Neural progenitor cell (in vitro differentiated cells): ENCODE results near the gene OR11L1. TPM values are rescaled to one million over a fixed set of nuclear protein-coding genes. Genes with fewer than 3 reads are reported as not detected.

ENCODE experiments used
- DNase-seq: peaks from one replicate; pipeline ENCODE4 v3.0.0-alpha.2; 2016; ENCODE audit warnings: low spot score
- H2AFZ ChIP-seq: fragments of 200-600 bp; sonication (generic); replicated peaks from 2 replicates; pipeline ENCODE4 v1.6.1; 2016; ENCODE audit warnings: antibody characterized with exemption
- H3F3A ChIP-seq: fragments of 200-600 bp; sonication (generic); 2 replicates; pipeline ENCODE4 v1.6.1; 2016; ENCODE audit warnings: antibody characterized with exemption, low read depth
- H3K27ac ChIP-seq: fragments of 200-600 bp; sonication (generic); 2 replicates; pipeline ENCODE4 v1.5.1; 2016; ENCODE audit warnings: mild to moderate bottlenecking
- H3K27me3 ChIP-seq: fragments of 200-600 bp; sonication (generic); 2 replicates; pipeline ENCODE4 v1.6.1; 2016; ENCODE audit warnings: mild to moderate bottlenecking, moderate library complexity
- H3K36me3 ChIP-seq: fragments of 200-600 bp; sonication (generic); 2 replicates; pipeline ENCODE4 v1.5.1; 2016
- H3K4me1 ChIP-seq: fragments of 200-600 bp; sonication (generic); 2 replicates; pipeline ENCODE4 v1.6.1; 2016; ENCODE audit warnings: mixed run types
- H3K4me2 ChIP-seq: fragments of 200-600 bp; sonication (generic); 2 replicates; pipeline ENCODE4 v1.6.1; 2016
- H3K4me3 ChIP-seq: fragments of 200-600 bp; sonication (generic); 2 replicates; pipeline ENCODE4 v1.5.1; 2016
- H3K79me2 ChIP-seq: fragments of 200-600 bp; sonication (generic); 2 replicates; pipeline ENCODE4 v1.6.1; 2016; ENCODE audit warnings: low read depth
- H3K9ac ChIP-seq: fragments of 200-600 bp; sonication (generic); 2 replicates; pipeline ENCODE4 v1.6.1; 2016
- H3K9me3 ChIP-seq: fragments of 200-600 bp; sonication (generic); 2 replicates; pipeline ENCODE4 v1.5.1; 2016; ENCODE audit warnings: low read depth
- H4K20me1 ChIP-seq: fragments of 200-600 bp; sonication (generic); 2 replicates; pipeline ENCODE4 v1.6.1; 2016; ENCODE audit warnings: low read depth
- H3K27ac Mint-ChIP-seq: 3 replicates; pipeline ENCODE4 v1.8.0; 2021; ENCODE audit warnings: mixed read lengths
- H3K27me3 Mint-ChIP-seq: 2 replicates; pipeline ENCODE4 v1.8.0; 2022; ENCODE audit warnings: low read depth, mild to moderate bottlenecking, inconsistent platforms, moderate library complexity, mixed read lengths; ENCODE audit not compliant: insufficient read depth
- H3K36me3 Mint-ChIP-seq: 3 replicates; pipeline ENCODE4 v1.8.0; 2021; ENCODE audit warnings: mixed read lengths
- H3K4me1 Mint-ChIP-seq: 3 replicates; pipeline ENCODE4 v1.8.0; 2021; ENCODE audit warnings: mixed read lengths
- H3K4me3 Mint-ChIP-seq: 3 replicates; pipeline ENCODE4 v1.8.0; 2021; ENCODE audit warnings: mild to moderate bottlenecking, moderate library complexity, mixed read lengths
- H3K9me3 Mint-ChIP-seq: 3 replicates; pipeline ENCODE4 v1.8.0; 2020; ENCODE audit warnings: mixed read lengths
- CTCF ChIP-seq: fragments of 200-600 bp; sonication (generic); IDR thresholded peaks from 2 replicates; pipeline ENCODE4 v1.5.1; 2017; ENCODE audit warnings: antibody characterized with exemption, mild to moderate bottlenecking
- EZH2 ChIP-seq: fragments of 200-600 bp; sonication (generic); IDR thresholded peaks from 2 replicates; pipeline ENCODE4 v1.6.1; 2017; ENCODE audit warnings: antibody characterized with exemption, mild to moderate bottlenecking, moderate library complexity
- EZH2phosphoT487 ChIP-seq: fragments of 200-600 bp; sonication (generic); IDR thresholded peaks from 2 replicates; pipeline ENCODE4 v1.6.1; 2017; ENCODE audit warnings: antibody characterized with exemption
- total RNA-seq: library from RNA; depleted of rRNA; stranded (reverse); fragments of >200 nt; gene quantifications from 2 replicates; pipeline ENCODE4 v1.2.3, GENCODE V29; 2015; ENCODE audit warnings: low replicate concordance

OR11L1 gene, protein sequence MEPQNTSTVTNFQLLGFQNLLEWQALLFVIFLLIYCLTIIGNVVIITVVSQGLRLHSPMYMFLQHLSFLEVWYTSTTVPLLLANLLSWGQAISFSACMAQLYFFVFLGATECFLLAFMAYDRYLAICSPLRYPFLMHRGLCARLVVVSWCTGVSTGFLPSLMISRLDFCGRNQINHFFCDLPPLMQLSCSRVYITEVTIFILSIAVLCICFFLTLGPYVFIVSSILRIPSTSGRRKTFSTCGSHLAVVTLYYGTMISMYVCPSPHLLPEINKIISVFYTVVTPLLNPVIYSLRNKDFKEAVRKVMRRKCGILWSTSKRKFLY
- not detected in 2 replicates for total RNA-seq

- H3K27ac ChIP-seq = no peak within 1 kb of the TSS
- no peak within 1 kb of the TSS for H3K4me3 ChIP-seq
- no peak within 1 kb of the TSS for H2AFZ ChIP-seq
- H3K36me3 ChIP-seq = no peaks in the 10 kb centered on the region
- H3K4me1 ChIP-seq = no peaks in the 10 kb centered on the region
- DNase-seq = no peak
- H3K79me2 ChIP-seq = no peaks in the 10 kb centered on the region
- H3F3A ChIP-seq = no peaks in the 10 kb centered on the region
- no peak within 1 kb of the TSS for H3K4me3 Mint-ChIP-seq
- no peaks in the 10 kb centered on the region for H3K27me3 ChIP-seq
- no peaks in the 10 kb centered on the region for H3K4me1 Mint-ChIP-seq
- H3K27ac Mint-ChIP-seq = no peak within 1 kb of the TSS
- H4K20me1 ChIP-seq = no peaks in the 10 kb centered on the region
- H3K36me3 Mint-ChIP-seq = no peaks in the 10 kb centered on the region
- H3K9ac ChIP-seq = no peak within 1 kb of the TSS
- no peak for TF ChIP-seq CTCF
- TF ChIP-seq EZH2 = no peak
- TF ChIP-seq EZH2phosphoT487 = no peak
- no peak within 1 kb of the TSS for H3K4me2 ChIP-seq
- peaks cover 7% of the 10 kb centered on the region for H3K9me3 Mint-ChIP-seq
- no peaks in the 10 kb centered on the region for H3K27me3 Mint-ChIP-seq
- peaks cover 11% of the 10 kb centered on the region for H3K9me3 ChIP-seq
These were observed at the start of gene OR11L1 for GRCh38 chr1:247841796-247842195. Gene OR11L1 (minus strand): TSS chr1:247841896. CDS start chr1:247841896, 0 bp downstream.

- H3K27me3 ChIP-seq = no peaks in the 10 kb centered on the region
- H3K36me3 ChIP-seq = no peaks in the 10 kb centered on the region
- Mint-ChIP-seq H3K4me1 (no peaks in the 10 kb centered on the region), H3K36me3 (no peaks in the 10 kb centered on the region), H3K27ac (no peak overlapping the region), H3K27me3 (no peaks in the 10 kb centered on the region), H3K9me3 (no peaks in the 10 kb centered on the region), H3K4me3 (no peak overlapping the region)
- no peak overlapping the region for H2AFZ ChIP-seq
- H3K4me3 ChIP-seq = no peak overlapping the region
- H4K20me1 ChIP-seq = no peaks in the 10 kb centered on the region
- no peak for TF ChIP-seq EZH2
- no peak for TF ChIP-seq EZH2phosphoT487
- no peak for TF ChIP-seq CTCF
- DNase-seq = no peak
- H3K4me1 ChIP-seq = no peaks in the 10 kb centered on the region
- H3K79me2 ChIP-seq = no peaks in the 10 kb centered on the region
- H3K27ac ChIP-seq = no peak overlapping the region
- H3K9ac ChIP-seq = no peak overlapping the region
- H3F3A ChIP-seq = no peaks in the 10 kb centered on the region
- H3K4me2 ChIP-seq = no peak overlapping the region
- peaks cover 8% of the 10 kb centered on the region for H3K9me3 ChIP-seq
These were observed 43.2 kb upstream of the OR11L1 start for GRCh38 chr1:247884797-247885413.

- Histone ChIP-seq H3K9ac (no peak overlapping the region), H3K79me2 (no peaks in the 10 kb centered on the region), H3F3A (no peaks in the 10 kb centered on the region), H4K20me1 (no peaks in the 10 kb centered on the region), H3K27me3 (no peaks in the 10 kb centered on the region), H3K4me2 (no peak overlapping the region), H3K4me1 (no peaks in the 10 kb centered on the region), H2AFZ (no peak overlapping the region), H3K36me3 (no peaks in the 10 kb centered on the region), H3K4me3 (no peak overlapping the region), H3K27ac (no peak overlapping the region), H3K9me3 (peaks cover 12% of the 10 kb centered on the region)
- Mint-ChIP-seq H3K4me1 (no peaks in the 10 kb centered on the region), H3K27me3 (no peaks in the 10 kb centered on the region), H3K36me3 (no peaks in the 10 kb centered on the region), H3K9me3 (peaks cover 5% of the 10 kb centered on the region), H3K4me3 (no peak overlapping the region), H3K27ac (no peak overlapping the region)
- no peak for DNase-seq
- no peak for TF ChIP-seq EZH2
- TF ChIP-seq CTCF = no peak
- no peak for TF ChIP-seq EZH2phosphoT487
These were observed 41.6 kb upstream of the OR11L1 start for GRCh38 chr1:247883346-247883745.
